ENCODE data around the gene CRHR2.

CRHR2 gene

DNA sequence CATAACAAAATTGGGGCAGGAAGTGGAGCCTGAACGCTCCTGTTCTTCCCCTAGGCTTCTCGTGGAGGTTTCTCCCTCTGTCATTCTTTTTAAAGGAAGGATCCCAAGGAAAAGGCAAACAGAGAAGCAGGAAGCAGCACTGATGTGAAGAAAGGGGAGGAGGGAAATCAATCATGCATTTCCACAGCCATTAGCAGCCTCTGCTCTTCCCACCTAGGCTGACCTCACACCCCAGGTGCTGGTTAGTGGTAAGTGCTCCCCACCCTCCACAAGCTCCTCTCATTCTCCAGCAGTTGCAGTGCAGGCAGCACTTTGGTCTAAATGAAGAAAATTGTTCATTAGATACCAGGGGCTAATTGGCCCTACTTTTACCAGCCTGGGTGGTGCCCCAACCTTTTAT is 2.6 kb downstream of the CRHR2 start:
- DNase-seq (ENCODE audit: low read depth) = no peak

DNA sequence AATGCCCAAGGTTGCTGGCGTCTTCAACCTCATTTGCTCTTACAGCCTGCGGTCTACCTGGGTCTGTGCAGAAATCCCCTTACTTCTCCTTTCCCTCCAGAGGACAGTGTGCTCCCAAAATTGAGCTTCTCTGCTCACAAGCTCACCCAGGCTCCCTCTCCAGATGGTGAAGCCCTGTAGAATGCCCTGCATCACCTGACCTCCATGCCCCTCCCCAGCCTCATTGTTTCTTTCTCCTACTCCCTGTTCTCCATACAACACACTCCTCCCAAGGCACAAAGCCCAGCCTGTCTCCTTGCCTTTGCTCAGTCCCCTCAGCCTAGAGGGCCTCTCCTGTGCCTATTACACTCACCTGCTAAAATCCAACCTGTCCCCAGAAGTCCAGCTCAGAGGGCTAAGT is 3.5 kb downstream of the CRHR2 start:
- no peak for DNase-seq (ENCODE audit: low read depth)

DNA sequence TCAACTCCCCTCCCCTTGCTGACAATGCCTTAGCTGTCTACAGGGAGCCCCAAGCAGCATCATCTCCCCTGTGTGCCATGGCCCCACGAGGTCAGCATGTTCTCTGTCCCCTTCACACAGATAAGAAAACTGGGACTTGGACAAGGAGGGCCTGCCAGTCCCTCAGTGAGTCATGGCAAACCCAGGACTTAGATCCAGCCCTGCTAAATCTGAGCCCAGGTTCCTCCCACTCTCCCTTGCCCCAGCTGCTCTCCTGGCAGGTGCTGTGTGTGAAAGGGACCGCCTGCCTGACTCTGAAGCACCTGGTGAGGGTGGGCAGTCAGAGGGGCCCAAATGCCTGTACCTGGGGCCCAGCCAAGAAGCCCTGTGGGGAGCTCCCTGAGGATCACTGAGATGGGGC is 7.4 kb downstream of the CRHR2 start:
- DNase-seq (ENCODE audit: low read depth) = no peak

DNA sequence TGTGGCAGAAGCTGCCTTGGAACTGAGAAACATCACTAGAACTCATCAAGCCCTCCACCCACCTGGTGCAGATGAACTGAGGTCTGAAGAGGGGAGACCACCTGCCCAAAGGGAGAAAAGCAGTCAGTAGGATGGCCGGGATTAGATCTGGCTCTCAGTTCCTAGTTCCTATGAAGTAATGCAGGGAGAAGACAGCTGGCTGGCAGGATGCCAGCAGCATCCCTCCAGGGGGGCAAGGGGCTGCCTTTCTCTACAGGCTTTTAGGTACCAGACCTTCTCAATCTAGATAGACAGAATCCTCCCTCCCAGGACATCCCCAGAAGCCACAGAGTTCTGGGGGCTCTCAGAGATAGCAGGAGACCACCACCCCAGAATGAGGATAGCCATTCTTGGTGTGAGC is 7.8 kb downstream of the CRHR2 start:
- DNase-seq (ENCODE audit: low read depth) = no peak

DNA sequence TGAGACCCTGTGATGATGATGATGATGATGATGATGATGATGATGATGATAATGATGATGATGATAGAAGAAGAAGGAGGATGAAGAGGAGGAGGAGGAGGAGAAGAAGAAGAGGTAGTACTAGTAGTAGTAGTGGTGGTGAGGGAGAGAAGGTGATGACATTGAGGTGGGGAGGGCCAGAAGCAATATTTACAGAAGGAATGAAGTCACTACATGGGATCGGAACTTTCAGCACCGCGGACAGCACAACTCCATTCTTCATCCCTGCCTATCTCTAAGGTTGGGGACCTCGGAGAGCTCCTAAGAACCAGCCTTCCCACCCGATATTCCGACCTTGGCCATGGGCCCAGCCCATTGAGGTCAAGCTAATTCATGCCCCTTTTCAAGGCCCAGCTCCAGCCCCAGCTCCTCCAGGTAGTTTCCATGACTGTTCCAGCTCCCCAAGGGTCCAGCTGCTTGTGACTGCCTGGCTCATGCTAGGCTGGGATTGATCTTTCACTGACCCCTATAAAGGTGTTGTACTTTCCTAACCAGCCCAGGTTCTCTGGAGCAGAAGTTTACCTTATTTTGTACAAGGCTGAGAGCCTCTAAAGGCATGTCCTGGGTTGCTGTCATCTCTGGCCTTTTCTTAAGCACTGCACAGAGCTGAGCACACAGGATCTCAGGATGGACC is 10.3 kb downstream of the CRHR2 start:
- no peak for DNase-seq (ENCODE audit: low read depth)

DNA sequence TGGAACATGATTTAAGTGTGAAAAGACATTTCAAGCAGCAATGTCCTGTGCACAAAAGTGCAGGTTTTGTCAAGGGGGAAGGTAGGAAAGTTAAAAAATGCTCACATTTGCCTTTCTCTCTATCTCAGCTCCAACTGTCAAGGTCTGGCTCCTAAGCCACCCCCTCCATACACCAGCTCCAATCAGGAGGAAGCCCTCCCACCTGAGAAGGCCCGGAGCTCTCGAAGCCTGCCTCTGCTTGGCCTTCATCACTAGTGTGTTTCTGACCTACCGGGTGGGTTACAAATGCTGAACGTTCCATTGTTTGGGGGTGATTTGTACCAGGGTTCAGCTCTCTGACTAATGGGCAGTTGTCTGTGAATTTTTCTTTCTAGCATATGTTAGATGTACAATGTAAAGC is 14.2 kb downstream of the CRHR2 start:
- no peak for DNase-seq (ENCODE audit: low read depth)

DNA sequence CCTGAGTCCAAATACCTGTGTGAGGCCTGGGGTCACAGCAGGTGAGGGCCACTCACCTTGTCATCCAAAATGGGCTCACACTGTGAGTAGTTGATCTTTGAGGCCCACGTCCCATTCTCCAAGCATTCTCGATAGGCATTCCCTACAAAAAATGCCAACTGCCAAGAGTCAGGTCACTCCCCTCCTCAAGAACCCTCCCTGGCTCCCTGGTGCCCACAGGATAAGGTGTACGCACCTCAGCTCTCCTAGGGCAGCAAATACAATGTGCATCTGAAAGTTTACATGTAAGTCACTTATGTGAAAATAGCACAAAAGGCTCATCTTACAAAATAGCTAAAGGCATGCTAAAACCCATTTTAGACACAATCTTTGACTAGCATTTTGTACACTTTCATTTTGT is 15.1 kb downstream of the CRHR2 start:
- no peak for DNase-seq (ENCODE audit: low read depth)

DNA sequence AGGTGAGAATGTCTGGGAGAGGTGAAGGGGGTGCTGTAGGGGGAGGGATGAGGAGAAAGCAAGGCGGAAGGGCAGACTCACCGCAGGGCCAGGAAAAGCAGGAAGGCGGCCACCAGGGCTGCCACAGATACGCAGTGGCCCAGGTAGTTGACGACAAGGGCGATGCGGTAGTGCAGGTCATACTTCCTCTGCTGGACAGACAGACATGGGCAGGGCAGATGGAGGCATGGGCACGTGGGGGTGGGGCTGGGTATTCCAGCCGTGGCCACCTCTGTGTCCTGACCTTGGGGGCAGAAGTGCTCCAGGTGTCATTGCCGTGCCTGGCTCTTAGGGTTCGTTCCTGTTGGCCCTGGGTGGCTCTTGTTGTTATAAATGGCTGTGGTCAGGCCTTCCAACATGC is 16.8 kb downstream of the CRHR2 start:
- no peak for DNase-seq (ENCODE audit: low read depth)

DNA sequence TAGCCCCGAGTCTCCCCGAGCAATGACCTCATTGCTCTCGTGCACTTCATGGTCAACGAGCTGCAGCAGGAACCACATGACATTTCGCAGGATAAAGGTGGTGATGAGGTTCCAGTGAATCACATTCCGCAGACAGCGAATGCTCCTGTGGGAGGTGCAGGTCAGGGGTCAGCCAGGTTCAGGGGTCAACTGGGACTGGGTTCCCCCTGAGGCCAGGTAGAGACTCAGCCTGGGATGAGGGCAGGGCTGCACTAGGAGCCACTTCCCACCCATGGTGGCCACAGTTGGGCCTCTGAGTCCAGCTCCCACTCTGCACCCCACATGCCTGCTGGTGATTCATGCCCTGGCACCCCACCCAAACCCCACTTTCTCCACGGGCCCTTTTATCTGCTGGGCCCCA is 17.2 kb downstream of the CRHR2 start:
- DNase-seq (ENCODE audit: low read depth) = no peak

DNA sequence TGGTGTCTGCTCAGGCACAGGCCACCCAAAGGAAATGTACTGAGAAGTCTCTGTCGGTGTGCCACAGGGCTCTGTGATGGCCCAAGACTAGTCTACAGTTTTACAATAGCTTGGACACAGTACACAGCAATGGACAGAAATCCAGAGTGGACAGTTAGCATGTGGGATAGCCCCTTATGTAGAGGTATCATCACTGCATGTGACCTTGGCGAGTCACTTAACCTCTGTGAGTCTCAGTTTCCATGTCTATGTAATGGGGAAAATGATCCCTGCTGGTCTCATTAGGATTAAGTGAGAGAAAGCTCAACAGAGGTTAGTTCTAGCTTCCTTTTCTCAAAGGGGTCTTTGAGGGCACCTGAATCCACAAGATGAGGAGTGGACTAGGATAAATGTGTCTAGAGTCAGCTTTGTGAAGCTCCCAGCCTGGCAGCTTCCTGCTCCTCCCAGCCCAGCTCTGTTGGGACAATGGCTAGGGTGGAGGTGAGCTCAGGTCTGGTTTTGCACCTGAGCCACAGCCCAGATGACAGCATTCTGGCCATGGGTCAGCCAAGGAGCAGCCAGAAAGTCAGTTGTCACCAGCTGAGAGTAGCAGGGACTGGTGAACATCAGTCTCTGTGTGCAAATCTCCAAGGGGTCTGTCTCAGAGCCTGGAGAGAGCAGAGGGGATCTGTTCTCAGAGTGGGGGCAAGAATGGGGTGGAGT is 17.9 kb downstream of the CRHR2 start:
- no peak for DNase-seq (ENCODE audit: low read depth)

DNA sequence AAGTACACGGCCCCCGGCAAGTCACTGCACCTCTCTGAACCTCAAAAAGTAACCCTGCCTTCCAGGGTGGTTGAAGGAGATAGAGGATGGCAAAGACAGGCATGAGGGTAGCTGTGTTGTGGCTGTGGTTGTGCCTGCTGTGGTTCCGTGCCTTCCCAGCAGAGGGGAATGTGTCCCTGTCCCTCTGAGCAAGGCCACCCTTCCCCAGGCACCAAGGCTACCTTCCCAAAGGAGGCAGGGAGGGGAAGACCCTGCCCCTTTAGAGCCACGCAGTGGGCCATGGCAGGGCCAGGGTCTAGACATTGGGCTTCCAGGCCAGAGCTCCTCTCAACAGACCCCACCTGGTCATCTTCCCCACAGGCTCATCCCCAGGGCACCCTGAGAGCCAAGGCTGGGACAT is 18.8 kb downstream of the CRHR2 start:
- DNase-seq (ENCODE audit: low read depth) = no peak

DNA sequence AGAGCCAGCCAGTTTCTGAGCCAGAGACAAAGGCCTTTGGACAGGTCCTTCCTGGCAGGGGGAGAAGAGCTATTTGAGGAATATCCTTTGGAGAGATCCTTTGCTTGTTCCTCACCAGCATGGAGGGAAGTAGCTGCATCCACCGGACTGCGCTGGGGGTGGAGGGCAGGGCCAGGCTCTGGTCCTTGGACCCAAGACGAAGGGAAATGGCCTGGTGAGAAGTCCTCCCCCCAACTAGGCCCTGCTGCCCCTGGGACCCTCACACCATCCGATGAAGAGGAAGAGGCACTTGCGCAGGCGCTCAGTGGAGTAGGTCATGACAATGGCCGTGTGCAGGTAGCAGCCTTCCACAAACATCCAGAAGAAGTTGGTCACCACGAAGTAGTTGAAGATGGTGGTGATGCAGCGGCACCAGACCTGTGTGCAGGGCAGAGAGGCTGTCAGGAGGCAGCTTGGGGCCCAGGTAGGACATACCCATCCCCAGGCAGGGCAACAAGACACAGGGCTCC is 19.8 kb downstream of the CRHR2 start:
- no peak for DNase-seq (ENCODE audit: low read depth)

DNA sequence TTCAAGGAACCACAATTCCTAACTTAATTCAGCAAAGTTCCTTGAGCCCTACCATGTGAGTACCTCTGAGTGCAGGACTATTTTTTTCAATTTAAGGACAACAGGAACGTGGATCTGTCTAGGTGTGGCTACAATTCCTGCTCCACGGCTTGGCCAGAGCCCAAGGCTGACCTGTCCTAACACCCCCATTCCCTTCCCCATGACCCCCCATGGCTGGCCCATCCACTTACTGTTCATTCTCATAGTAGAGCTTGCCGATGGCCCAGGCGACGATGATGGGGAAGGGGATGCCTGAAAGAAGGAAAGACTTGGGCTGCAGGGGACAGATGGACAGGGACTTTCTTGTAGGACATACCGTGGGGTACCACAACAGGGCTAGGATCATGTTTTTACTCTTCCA is 20.3 kb downstream of the CRHR2 start:
- no peak for DNase-seq (ENCODE audit: low read depth)

DNA sequence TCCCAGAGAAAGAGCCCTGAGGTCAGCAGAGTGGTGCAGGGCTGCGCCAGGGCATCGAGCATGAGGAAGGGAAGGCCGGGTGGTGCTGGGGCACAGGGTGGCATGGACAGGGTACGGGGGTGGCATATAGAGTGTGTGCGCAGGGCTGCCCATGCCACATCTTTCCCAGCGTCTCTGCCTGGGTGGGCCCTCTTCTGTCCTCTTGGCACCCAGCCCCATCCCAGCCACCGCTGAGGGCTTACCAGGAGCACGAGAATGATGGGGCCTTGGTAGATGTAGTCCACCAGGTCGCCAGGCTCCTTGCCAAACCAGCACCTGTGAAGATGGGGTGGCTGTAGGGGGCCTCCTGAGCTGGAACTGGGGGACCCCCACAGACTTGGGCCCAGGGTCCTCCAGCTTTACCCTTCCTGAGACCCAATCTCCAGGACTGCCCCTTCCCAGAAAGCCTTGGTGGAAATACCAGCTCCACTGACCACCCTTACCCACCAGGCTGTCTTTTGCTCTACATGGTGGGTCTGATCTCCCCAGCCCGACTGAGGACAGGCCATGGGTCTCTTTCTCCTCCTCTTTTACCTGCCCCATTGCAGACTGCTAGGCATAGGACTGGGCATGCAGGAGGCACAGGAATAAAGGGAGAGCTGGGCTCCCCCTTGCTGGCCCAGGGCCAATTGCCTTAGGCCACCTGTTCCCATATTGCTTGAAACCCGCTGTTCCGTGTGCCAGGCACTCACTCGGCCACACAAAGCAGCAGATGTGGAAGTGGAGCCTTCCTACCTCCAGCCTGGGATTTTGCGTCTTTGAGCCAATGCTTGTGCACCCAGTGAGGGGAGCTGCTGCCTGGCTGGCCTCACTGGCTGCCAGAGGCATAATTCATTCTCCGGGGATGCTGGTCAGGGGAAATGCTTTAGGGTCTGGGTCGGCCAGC is 21.7 kb downstream of the CRHR2 start:
- DNase-seq (ENCODE audit: low read depth) = no peak

DNA sequence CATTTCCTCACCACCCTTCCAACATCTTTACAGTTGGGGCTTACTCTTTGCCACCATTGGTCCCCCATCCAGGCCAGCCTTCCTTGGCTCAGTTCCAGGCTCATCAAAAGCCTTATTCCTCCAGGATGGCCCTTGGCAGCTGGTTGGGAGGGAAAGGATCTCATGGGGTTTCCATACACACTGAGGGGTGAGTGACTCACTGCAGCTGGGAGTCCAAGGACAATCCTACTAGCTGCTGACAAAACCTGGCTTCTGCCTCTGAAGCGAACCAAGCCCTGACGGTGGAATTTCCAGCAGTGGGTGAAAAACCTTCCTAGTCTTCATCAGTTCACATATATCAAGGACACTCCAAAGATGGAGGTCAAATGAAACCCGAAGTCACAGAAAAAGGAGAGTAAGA is 22.9 kb downstream of the CRHR2 start:
- no peak for DNase-seq (ENCODE audit: low read depth)

DNA sequence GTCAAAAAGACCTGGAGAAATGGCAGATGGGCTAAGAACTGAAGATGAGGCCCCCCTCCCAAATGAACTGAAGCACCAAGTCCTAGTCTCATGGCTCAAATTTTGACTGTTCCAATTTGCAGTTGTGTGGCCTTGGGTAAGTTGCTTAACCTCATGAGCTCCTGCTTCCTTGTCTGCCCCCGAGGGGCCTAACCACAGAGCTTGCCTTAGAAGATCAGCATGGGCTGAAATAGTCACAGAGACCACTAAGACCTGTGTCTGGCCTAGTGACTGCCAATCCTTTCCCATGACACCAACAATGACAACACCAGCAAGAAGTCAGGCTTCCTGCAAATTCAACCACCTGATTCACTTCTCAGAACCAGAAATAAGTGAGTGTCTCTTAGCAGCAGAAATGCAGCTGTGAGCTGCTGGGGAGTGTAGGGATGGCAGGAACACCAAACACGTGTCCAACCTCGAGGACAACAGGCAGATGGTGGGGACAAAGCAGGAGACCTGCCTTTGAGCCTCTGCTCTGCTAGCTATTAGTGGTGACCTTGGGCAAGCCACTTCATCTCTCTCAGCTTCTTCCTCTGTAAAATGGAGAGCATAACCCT is 23.7 kb downstream of the CRHR2 start:
- DNase-seq (ENCODE audit: low read depth) = no peak

DNA sequence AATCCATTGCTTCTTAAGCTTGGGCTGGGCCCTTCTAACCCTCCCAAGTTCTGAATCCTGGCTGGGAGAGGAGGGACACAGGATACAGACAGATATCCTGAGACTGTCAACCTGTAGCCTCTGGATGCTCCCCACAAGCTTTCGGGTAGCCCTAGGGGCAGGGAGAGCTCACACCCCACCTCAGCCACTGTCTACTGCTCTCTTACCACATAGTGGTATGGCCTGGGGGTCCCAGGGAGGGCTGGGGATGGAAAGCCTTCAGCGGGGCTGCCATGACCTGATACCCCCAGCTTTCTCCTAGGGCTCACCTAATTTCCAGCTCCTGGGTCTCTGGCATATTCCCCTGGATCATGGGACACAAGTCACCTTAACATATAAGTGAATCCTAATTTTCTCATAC is 25.1 kb downstream of the CRHR2 start:
- no peak for DNase-seq (ENCODE audit: low read depth)

DNA sequence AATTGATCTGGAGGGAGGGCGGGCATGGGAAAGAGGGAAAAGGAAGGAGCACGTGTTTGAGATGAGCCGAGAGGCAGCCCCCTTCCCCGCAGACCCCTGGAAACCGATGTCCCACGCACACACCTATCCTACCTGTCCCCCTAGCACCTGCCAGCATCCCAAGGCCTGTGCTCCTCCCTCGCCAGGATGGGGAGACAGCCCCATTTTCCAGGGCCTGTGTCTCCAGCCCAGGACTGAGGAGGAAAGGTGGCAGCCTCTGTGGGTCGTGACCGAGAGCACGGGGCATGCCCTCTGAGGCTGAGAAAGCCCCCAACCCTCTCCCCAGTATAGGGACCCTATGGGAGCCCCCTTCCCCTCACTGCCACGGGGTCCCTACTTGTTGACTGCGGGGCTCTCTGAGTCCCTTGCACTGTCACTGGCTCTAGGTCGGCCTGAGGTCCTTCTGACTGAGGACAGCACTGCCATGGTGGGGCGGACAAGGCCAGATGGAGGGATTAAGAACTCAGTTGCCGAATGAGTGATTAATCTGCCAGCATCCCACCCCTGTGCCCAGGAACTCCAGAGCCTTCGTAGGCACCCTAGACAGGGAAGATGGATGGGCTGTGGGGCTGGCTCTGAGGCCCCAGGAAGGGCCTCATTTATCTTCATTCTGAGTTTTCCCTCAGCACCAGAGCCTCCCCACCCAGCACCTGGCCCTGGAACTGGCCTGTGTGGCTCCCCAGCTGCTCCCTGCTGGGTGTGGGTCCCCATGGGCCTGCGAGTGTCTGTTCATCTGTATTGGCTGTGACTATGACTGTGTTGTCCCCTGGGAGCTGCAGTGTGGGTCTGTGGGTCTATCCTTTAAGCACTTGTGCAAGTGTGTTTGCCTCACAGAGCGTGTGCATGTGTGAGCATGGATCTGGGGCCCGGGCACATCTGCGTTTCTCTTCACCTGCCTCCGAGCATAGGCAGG is 26.0 kb downstream of the CRHR2 start:
- DNase-seq (ENCODE audit: low read depth) = no peak

DNA sequence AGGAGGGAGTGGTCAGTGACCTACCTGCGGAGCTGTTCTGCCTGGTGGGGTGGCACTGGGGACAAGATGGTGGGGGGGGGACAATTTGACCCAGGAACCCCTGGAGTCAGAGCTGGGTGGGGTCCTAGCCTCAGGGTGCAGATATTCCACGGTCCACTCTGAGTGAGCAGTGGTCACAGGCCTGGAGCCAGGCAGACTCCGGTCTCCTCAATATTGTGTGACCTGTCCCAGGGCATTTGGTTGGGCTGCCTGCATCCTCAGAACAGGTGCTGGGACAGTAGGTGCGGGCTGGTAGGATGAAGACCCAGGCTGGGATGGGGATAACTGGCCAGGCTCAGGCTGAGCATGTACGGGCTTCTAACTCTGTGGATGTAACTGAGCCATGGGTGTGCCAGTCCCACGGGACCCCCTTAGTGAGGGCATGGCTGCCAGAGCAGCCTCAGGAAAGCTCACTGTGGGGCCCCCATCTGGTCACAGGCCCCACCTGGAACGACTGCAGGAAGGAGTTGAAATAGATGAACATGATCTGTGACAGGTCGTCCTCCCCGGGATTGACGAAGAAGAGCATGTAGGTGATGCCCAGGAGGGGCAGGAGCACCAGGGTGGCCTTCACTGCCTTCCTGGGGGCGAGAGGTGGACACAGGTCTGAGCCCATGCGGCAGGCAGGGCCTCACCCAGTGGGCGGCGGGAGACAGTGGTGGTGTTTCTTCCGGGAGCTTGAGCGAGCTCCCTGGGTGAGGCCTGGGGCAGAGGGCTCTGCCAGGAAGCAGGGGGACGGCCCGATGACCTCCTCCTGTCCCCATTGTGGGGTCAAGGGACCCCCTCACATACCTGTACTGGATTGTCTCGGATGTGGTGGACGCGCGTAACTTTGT is 26.9 kb downstream of the CRHR2 start:
- no peak for DNase-seq (ENCODE audit: low read depth)
